Ectodermal cell (in vitro differentiated cells): Measurements from ENCODE around the gene CCR3.

Source experiments
- H3K27ac ChIP-seq: 2 replicates; pipeline ENCODE4 v1.7.0; 2013; ENCODE audit warnings: mild to moderate bottlenecking, low read depth, low read length; ENCODE audit not compliant: insufficient read depth, poor library complexity, severe bottlenecking
- H3K27me3 ChIP-seq: 2 replicates; pipeline ENCODE4 v1.7.0; 2013; ENCODE audit warnings: mild to moderate bottlenecking, low read length; ENCODE audit not compliant: insufficient read depth, control insufficient read depth, poor library complexity, severe bottlenecking
- H3K36me3 ChIP-seq: one replicate; pipeline ENCODE4 v1.7.0; 2013; ENCODE audit warnings: low read length; ENCODE audit not compliant: control insufficient read depth, insufficient read depth
- H3K4me1 ChIP-seq: one replicate; pipeline ENCODE4 v1.7.0; 2013; ENCODE audit warnings: low read length; ENCODE audit not compliant: control insufficient read depth, insufficient read depth
- H3K4me3 ChIP-seq: 2 replicates; pipeline ENCODE4 v1.7.0; 2013; ENCODE audit warnings: low read depth, low read length, control low read depth; ENCODE audit not compliant: insufficient read depth
- H3K9me3 ChIP-seq: 2 replicates; pipeline ENCODE4 v1.7.0; 2013; ENCODE audit warnings: mild to moderate bottlenecking, low read length, moderate library complexity; ENCODE audit not compliant: control insufficient read depth
- WGBS, 2 experiments: methylation state at CpG; one replicate each; pipeline ENCODE4 v1.1.7; 2013; ENCODE audit warnings: missing lambda C conversion rate in 2 of 2; 5-methylcytosine and 5-hydroxymethylcytosine counted together

CCR3 gene

GRCh38 chr3:46296826-46297225 is 54.6 kb downstream of the CCR3 start:
- Histone ChIP-seq H3K27me3 (no peaks in the 10 kb centered on the region), H3K4me3 (no peak overlapping the region), H3K27ac (no peak overlapping the region), H3K36me3 (no peaks in the 10 kb centered on the region), H3K9me3 (no peaks in the 10 kb centered on the region), H3K4me1 (no peaks in the 10 kb centered on the region)
- WGBS, 2 experiments, result 93 to 100% methylated on average over 1 of the region's 1 CpG

- 86 to 87% methylated on average over 9 of the region's 9 CpGs for WGBS, 2 experiments
- Histone ChIP-seq H3K9me3 (no peaks in the 10 kb centered on the region), H3K4me3 (no peak overlapping the region)
Measured at GRCh38 chr3:46297658-46298423, 55.6 kb downstream of the CCR3 start.

GRCh38 chr3:46298871-46299607 is 56.8 kb downstream of the CCR3 start:
- Histone ChIP-seq H3K9me3 (no peaks in the 10 kb centered on the region), H3K27me3 (no peaks in the 10 kb centered on the region), H3K36me3 (no peaks in the 10 kb centered on the region), H3K4me3 (no peak overlapping the region), H3K27ac (no peak overlapping the region), H3K4me1 (no peaks in the 10 kb centered on the region)
- WGBS, 2 experiments, result 94 to 95% methylated on average over 9 of the region's 9 CpGs

More at GRCh38 chr3:46297658-46298423, 55.6 kb downstream of the CCR3 start:
- Histone ChIP-seq H3K27ac (no peak overlapping the region), H3K4me1 (no peaks in the 10 kb centered on the region), H3K27me3 (no peaks in the 10 kb centered on the region), H3K36me3 (no peaks in the 10 kb centered on the region)

GRCh38 chr3:46299608-46300460 is 57.6 kb downstream of the CCR3 start:
- Histone ChIP-seq H3K27me3 (no peaks in the 10 kb centered on the region), H3K27ac (no peak overlapping the region), H3K4me3 (no peak overlapping the region), H3K36me3 (no peaks in the 10 kb centered on the region), H3K4me1 (no peaks in the 10 kb centered on the region), H3K9me3 (no peaks in the 10 kb centered on the region)
- WGBS, 2 experiments, result 90 to 91% methylated on average over 4 of the region's 5 CpGs

- H3K9me3 ChIP-seq, result no peaks in the 10 kb centered on the region
- no peaks in the 10 kb centered on the region for H3K36me3 ChIP-seq
- no peak overlapping the region for H3K27ac ChIP-seq
- 86 to 92% methylated on average over 3 of the region's 3 CpGs for WGBS, 2 experiments
- no peak overlapping the region for H3K4me3 ChIP-seq
- H3K4me1 ChIP-seq, result no peaks in the 10 kb centered on the region
- H3K27me3 ChIP-seq, result no peaks in the 10 kb centered on the region
Measured at GRCh38 chr3:46300461-46300789, 58.2 kb downstream of the CCR3 start.

GRCh38 chr3:46301122-46301835 is 59.0 kb downstream of the CCR3 start:
- Histone ChIP-seq H3K36me3 (no peaks in the 10 kb centered on the region), H3K27ac (no peak overlapping the region), H3K4me1 (no peaks in the 10 kb centered on the region), H3K4me3 (no peak overlapping the region), H3K27me3 (no peaks in the 10 kb centered on the region), H3K9me3 (no peaks in the 10 kb centered on the region)
- WGBS, 2 experiments, result 85 to 90% methylated on average over 7 of the region's 7 CpGs

- no peaks in the 10 kb centered on the region for H3K4me1 ChIP-seq
- H3K27ac ChIP-seq, result no peak overlapping the region
- no peak overlapping the region for H3K4me3 ChIP-seq
- no peaks in the 10 kb centered on the region for H3K9me3 ChIP-seq
- H3K36me3 ChIP-seq, result no peaks in the 10 kb centered on the region
- WGBS, 2 experiments, result 93 to 96% methylated on average over 3 of the region's 3 CpGs
- no peaks in the 10 kb centered on the region for H3K27me3 ChIP-seq
Measured at GRCh38 chr3:46303240-46303639, 61.0 kb downstream of the CCR3 start.

- H3K9me3 ChIP-seq, result no peaks in the 10 kb centered on the region
- H3K27me3 ChIP-seq, result no peaks in the 10 kb centered on the region
- H3K4me1 ChIP-seq, result no peaks in the 10 kb centered on the region
- H3K27ac ChIP-seq, result no peak overlapping the region
- no peaks in the 10 kb centered on the region for H3K36me3 ChIP-seq
- no peak overlapping the region for H3K4me3 ChIP-seq
- WGBS, 2 experiments, result 89 to 100% methylated on average over 2 to 3 of the region's 3 CpGs
Measured at GRCh38 chr3:46304739-46305138, 62.5 kb downstream of the CCR3 start.

GRCh38 chr3:46312991-46313390 is 70.7 kb downstream of the CCR3 start:
- Histone ChIP-seq H3K4me3 (no peak overlapping the region), H3K27ac (no peak overlapping the region), H3K27me3 (no peaks in the 10 kb centered on the region), H3K4me1 (no peaks in the 10 kb centered on the region), H3K36me3 (no peaks in the 10 kb centered on the region), H3K9me3 (no peaks in the 10 kb centered on the region)
- WGBS, 2 experiments, result 92 to 100% methylated on average over 1 of the region's 1 CpG
